Renal cortex interstitium (tissue), 11 donors: ENCODE measurements around the gene ELK1. TPM values are rescaled to one million over a fixed set of nuclear protein-coding genes. Genes with fewer than 3 reads are reported as not detected.

Experiments
- DNase-seq, 11 donors: peaks; one replicate each; pipeline ENCODE4 v3.0.0-alpha.2; 2013; ENCODE audit warnings: low read depth in 9 of 11, low spot score in 4 of 11; ENCODE audit errors: extremely low read depth in 1 of 11
- polyA plus RNA-seq, 3 donors: library from polyadenylated mRNA; unstranded; fragments of 120-200 nt; gene quantifications; one replicate each; pipeline ENCODE4 v1.2.1, GENCODE V29; 2013; ENCODE audit not compliant: insufficient read length in 3 of 3

The ELK1 gene
- polyA plus RNA-seq, 3 donors, result 26.6 to 33.0 (median 29.8) TPM

DNA sequence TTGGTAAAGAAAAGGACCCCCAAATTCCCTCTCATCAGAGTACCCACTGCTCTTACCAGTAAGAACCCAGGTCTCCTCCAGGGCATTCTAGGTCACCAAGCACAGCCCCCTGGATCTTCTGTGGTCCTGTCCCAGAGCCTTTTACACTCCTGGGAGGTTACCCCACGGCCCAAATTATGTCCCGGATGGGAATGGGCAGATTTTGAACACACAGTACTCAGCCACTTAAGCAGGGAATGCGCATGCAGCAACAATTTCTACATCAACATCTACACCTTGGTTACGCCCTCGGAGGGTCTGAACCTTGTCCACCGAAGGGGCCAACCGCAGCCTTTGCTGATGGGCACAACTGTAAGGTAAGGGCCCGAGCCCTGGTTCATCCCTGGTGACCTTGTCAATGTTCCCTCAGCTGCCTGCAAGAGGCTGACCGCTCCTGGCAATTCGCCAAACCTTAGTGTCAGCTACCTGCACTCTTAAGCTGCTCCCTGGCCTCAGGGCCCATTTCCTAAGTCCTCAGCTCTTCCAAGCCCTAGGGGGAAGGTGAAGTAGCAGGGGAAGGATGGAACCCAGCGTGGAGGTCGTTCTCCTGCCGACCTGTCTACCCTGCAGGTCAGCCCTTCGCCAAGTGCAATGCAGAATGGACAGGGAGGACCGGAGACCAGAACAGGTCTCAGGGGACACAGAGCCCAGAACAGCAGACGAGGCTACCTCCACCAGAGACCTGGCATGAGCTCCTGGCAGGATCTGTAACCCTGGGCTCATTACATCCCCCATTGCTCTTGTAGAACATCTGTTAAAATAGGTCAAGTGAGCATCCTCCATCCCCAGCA, 62.2 kb downstream of the ELK1 start:
- no peak for DNase-seq

DNA sequence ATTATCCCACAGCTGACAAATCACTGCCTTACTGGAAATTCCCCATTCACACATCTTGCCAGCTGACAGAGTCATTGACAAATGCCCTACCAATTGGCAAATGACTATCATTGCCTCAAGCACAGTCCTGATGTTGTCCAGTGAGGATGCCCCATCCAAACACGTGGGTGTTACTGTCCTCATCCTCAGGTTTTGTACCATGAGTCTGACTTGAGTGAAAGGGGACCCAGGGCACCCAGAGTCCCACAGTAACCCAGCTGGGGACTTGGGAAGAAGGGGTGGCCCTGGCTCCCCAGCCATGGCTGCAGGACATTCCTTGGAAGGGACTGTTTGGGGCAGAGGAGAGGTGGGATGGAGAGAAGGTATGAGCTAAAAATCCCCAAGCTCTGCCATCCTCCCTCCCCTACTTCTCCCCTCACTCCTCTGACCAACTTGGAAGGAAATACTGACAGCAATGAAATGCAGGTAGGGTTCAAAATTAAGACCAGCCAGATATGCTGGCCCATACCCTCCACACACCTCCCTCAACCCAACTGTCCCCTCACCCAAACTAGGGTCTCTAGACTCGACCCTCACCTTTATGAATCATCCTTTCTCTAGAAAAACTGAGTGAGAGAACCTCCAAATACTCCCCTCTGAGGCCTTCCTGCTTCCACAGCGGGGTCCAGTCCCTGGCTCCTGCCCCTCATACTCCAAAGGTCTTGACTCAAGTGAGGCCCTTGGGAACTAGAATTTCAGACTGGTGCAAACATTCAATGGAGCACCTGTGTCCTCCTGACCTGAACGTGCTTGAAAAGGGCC, 63.1 kb downstream of the ELK1 start:
- DNase-seq, result no peak

DNA sequence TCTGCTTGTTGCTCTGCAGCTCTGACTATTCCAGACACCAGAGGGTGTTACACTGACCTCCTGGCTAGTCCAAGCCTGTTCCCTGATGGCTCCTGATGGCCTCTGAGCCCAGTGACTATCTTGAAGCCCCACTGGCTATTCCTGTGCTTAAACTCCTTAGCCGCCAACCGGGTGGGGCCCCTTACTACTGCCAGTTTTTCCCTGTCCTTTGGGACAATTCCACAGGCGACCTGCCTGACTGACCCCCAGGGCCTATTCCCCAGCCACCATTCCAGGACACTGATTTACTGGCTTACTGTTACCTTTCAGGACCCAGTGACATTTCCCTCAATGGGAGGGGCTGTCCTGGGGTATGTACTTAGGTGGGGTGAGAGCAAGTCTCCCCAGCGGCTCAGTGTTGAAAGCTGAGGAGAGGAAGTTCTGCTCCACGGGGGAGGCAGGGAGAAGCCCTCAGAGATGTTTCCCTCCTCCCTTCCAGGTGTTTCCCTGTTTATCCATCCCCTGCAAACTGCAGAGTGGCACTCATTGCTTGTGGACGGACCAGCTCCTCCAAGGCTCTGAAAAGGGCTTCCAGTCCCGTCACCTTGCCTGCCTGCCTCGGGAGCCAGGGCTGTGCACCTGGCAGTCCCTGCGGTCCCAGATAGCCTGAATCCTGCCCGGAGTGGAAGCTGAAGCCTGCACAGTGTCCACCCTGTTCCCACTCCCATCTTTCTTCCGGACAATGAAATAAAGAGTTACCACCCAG, 64.1 kb downstream of the ELK1 start:
- no peak for DNase-seq

Other genes with a start within 250 kb of the ELK1 start
- gene ZNF41, start 167.3 kb downstream of the ELK1 start, polyA plus RNA-seq, result 10 to 100 TPM; 11.6 to 13.1 (median 12.9) TPM
- 10 to 100 TPM; 56.8 to 70.7 (median 59.7) TPM for gene ARAF, start 89.4 kb downstream of the ELK1 start, polyA plus RNA-seq
- gene TIMP1, start 68.1 kb downstream of the ELK1 start, polyA plus RNA-seq, result 10 to 100 TPM; 73.6 to 97.2 (median 80.5) TPM
- 1 to 10 TPM; 5.6 to 7.6 (median 6.7) TPM for gene SYN1, start 30.7 kb downstream of the ELK1 start, polyA plus RNA-seq
- 1 to 10 TPM; 1.5 to 3.0 (median 1.8) TPM for gene CFP, start 20.6 kb downstream of the ELK1 start, polyA plus RNA-seq
- gene UXT, start 8.6 kb upstream of the ELK1 start, polyA plus RNA-seq, result 100 to 1,000 TPM; 107 to 124 (median 116) TPM
- gene ZNF81, start 186.3 kb upstream of the ELK1 start, polyA plus RNA-seq, result 1 to 10 TPM; 6.7 to 7.6 (median 6.8) TPM